ENCODE measurements around the gene BTG1.

DNA sequence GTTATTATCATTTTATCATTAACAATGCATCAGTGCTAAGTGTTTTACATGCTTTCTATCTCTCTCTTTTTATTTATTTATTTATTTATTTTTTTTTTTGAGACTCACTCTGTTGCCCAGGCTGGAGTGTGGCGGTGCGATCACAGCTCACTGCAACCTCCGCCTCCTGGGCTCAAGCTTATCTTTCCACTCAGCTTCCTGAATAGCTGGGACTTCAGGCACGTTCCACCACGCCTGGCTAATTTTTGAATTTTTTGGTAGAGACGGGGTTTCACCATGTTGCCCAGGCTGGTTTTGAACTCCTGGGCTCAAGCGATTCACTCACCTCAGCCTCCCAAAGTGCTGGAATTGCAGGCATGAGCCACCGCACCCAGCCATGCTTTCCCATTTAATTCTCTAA is 3.9 kb upstream of the BTG1 start:
- TF ChIP-seq EZH2 (optimal IDR thresholded peaks at IDR 0.05; ENCODE audit: low read depth, low read length) (no peak), CTCF (IDR thresholded peaks at IDR 0.05; ENCODE audit: low read length) (no peak)
